Brain microvascular endothelial cell (primary cell): ENCODE results near the gene KRT2.

Source experiments
- DNase-seq: peaks from one replicate; pipeline ENCODE4 v3.0.0-alpha.2; 2020
- H3K27ac ChIP-seq: fragments of 250-450 bp; sonication (Bioruptor Pico); 2 replicates; pipeline ENCODE4 v1.5.1; 2020; ENCODE audit warnings: mild to moderate bottlenecking, moderate library complexity
- H3K27me3 ChIP-seq: fragments of 250-450 bp; sonication (Bioruptor Pico); replicated peaks from 2 replicates; pipeline ENCODE4 v1.5.1; 2020; ENCODE audit warnings: mild to moderate bottlenecking
- H3K36me3 ChIP-seq: fragments of 250-450 bp; sonication (Bioruptor Pico); replicated peaks from 2 replicates; pipeline ENCODE4 v1.5.1; 2020; ENCODE audit warnings: mild to moderate bottlenecking
- H3K4me3 ChIP-seq: 2 replicates; pipeline ENCODE4 v1.5.1; 2011; ENCODE audit warnings: low read depth, mild to moderate bottlenecking, control low read depth, low read length, moderate library complexity
- in situ Hi-C: cut with HindIII; loops from 2 replicates; pipeline ENCODE4 v1.10.0; 2017; ENCODE audit warnings: low sequenced_read_pairs, low pct_ligation_motif_present
- TF ChIP-seq, protein P1 (sequence below): IDR thresholded peaks from 2 replicates; pipeline ENCODE4 v1.5.1; 2011; ENCODE audit warnings: low read depth, mild to moderate bottlenecking, moderate library complexity, low read length, control low read depth, inconsistent platforms; ENCODE audit errors: missing control alignments

The KRT2 gene

DNA sequence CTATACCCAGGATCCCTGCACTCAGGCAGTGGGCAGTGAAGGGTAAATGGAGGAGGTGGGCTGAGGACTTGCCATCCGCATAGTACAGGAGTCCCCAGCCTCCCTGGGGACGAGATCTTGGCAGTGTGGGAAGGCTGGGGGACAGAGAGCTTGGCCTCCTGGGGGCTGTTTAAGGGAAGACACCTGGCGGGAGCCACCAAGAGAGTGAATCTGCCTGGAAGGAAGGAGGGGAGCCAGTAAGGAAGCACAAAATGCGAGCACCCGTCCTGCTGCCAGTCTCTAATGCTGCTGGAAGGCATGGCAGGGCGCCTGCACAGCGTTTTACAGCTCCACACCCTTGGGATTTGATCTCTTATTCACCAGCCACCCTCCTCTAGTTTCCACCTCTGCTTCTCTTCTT is 7.4 kb upstream of the KRT2 start:
- no peak for DNase-seq
- in situ Hi-C loops = no loop called here
- TF ChIP-seq, protein P1, sequence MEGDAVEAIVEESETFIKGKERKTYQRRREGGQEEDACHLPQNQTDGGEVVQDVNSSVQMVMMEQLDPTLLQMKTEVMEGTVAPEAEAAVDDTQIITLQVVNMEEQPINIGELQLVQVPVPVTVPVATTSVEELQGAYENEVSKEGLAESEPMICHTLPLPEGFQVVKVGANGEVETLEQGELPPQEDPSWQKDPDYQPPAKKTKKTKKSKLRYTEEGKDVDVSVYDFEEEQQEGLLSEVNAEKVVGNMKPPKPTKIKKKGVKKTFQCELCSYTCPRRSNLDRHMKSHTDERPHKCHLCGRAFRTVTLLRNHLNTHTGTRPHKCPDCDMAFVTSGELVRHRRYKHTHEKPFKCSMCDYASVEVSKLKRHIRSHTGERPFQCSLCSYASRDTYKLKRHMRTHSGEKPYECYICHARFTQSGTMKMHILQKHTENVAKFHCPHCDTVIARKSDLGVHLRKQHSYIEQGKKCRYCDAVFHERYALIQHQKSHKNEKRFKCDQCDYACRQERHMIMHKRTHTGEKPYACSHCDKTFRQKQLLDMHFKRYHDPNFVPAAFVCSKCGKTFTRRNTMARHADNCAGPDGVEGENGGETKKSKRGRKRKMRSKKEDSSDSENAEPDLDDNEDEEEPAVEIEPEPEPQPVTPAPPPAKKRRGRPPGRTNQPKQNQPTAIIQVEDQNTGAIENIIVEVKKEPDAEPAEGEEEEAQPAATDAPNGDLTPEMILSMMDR = no peak
- H3K36me3 ChIP-seq = no peaks in the 10 kb centered on the region
- H3K27ac ChIP-seq = no peak overlapping the region
- H3K4me3 ChIP-seq = no peak overlapping the region
- H3K27me3 ChIP-seq = peaks cover 4% of the 10 kb centered on the region

DNA sequence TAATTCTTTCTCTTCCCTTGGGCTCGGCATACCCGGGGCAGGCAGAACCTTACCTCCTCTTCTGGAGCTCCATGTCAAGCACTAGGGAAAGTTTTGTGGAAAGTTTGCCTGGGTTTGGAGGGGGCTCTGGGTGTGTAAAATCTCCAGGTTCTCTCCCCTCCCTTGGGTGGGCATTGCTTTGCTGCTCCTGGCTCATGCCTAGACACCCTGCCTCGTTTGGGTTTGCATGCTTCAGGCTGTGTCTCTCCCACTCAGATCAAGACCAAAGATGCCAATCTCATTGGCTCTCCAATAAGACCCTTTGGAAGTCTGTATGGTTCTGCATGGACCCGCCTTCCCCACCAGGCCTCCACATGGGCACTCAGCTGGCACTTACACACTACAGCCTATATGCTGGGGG is 6.2 kb upstream of the KRT2 start:
- no peak for DNase-seq
- H3K36me3 ChIP-seq = no peaks in the 10 kb centered on the region
- no peak overlapping the region for H3K4me3 ChIP-seq
- TF ChIP-seq, protein P1 = no peak
- H3K27me3 ChIP-seq = peaks cover 7% of the 10 kb centered on the region
- no peak overlapping the region for H3K27ac ChIP-seq
- in situ Hi-C loops = no loop called here

DNA sequence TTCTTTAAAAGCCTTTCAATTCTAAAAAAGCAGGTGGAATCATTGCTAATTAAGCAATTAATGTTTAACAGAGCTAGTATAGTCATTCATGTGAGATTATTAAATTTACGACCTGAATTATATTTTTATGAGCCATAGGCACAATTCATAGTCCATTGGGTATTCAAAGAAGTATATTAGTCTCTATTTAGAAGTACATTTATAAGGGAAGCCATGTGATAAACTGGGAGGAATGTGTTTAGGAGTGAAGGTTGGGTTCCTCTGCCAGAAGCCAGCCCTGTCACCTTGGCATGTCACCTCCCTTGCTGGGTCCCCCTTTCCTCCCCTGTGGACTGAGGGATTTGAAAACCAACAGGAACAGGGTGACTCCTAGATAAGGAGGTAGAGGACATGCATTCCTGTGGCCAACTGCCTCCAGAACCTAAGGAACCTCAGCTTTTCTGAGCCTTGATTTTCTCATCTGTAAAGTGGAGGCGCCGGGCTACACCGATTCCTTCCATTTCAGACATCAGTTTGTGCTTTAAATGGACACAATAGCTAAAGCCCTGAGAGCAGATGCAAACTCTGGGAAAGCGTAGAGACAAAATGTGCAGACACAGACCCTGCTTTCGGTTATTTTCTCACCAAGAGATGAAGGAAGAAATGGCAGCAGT is 5.4 kb upstream of the KRT2 start:
- Histone ChIP-seq H3K36me3 (no peaks in the 10 kb centered on the region), H3K27me3 (peaks cover 7% of the 10 kb centered on the region), H3K27ac (no peak overlapping the region), H3K4me3 (no peak overlapping the region)
- TF ChIP-seq, protein P1 = no peak
- DNase-seq = no peak
- in situ Hi-C loops = no loop called here

DNA sequence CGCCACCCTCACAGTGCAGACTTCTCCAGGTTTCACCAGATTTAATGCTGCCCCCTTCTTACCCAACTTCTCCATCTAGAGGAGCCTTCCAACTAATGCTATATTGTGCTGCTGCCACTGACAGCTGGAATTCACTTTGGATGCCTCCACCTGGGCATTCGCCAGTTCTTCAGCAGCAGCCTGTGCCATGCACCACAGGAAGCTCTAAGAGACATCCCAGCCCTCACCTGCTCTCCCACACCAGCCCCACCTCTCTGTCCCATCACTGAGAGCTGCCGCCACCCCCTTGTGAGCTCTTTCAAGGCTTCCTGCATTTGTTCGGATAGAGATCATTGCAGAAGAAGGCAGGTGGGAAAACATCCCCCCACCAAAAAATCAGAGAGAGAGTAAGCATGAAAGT is 4.6 kb upstream of the KRT2 start:
- Histone ChIP-seq H3K27ac (no peak overlapping the region), H3K27me3 (peaks cover 7% of the 10 kb centered on the region), H3K36me3 (no peaks in the 10 kb centered on the region), H3K4me3 (no peak overlapping the region)
- TF ChIP-seq, protein P1 = no peak
- in situ Hi-C loops = no loop called here
- no peak for DNase-seq

DNA sequence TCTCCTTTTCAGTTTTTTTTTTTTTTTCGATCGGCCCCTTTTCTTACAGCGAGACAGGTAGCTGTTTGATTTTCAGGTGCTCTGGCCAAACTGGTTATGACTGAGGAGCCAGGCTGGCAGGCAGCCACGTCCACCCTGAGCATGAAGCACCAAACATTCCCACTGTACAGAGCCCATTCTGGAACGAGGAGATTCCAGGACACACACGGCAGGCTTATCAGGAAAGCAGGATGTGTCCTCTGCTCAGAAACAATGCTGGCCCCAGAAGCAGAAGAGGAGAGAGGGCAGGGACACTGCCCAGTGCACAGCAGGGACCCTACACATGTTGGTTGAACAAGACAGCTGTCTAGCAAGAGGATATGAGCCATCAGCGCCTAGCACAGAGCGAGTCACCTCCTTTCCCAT is 3.7 kb upstream of the KRT2 start:
- no peaks in the 10 kb centered on the region for H3K36me3 ChIP-seq
- no peak overlapping the region for H3K4me3 ChIP-seq
- no peak overlapping the region for H3K27ac ChIP-seq
- TF ChIP-seq, protein P1 = no peak
- H3K27me3 ChIP-seq = peaks cover 7% of the 10 kb centered on the region
- no peak for DNase-seq
- in situ Hi-C loops = no loop called here

DNA sequence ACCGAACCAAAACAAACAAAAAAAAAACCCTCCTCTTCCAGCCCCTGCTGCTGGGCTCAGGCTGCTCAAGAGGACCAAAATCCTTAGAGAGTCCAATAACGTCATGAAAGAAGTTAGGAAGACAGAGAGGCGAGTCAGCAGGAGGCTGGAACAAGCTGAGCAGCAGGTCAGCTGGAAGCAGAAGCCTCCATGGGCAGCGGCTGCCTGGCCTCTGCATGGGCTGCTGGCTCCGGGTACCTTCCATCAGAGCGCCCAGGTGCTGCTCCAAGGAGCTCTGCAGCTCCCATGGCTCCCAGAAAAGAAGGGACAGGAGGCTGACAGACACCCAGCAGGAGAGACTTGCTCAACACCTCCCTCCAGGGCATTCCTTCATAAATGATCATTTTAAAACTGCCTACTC is 3.2 kb upstream of the KRT2 start:
- in situ Hi-C loops = no loop called here

More for the DNA sequence above, 3.2 kb upstream of the KRT2 start:
- Histone ChIP-seq H3K27me3 (peaks cover 7% of the 10 kb centered on the region), H3K27ac (no peak overlapping the region), H3K36me3 (no peaks in the 10 kb centered on the region), H3K4me3 (no peak overlapping the region)
- TF ChIP-seq, protein P1 = no peak
- DNase-seq = no peak
